IMR-90 (cell line): ENCODE results near the gene FAM163B. TPM values are rescaled to one million over a fixed set of nuclear protein-coding genes. Genes with fewer than 3 reads are reported as not detected.

ENCODE experiments used
- ATAC-seq: fragments of 200-7000 bp; cut with Tn5 transposase; 2 replicates; pipeline ENCODE4 v1.9.1; 2020; ENCODE audit warnings: low read depth, mild to moderate bottlenecking, moderate library complexity
- BruUV-seq: library from RNA; stranded (reverse); fragments of 400-500 nt; replicated peaks from 2 replicates; lab custom pipeline; 2021; lab: Mats Ljungman, UMichigan
- CTCF ChIA-PET: fragments of 300-600 bp; formaldehyde crosslinking; extraction: SDS; loops from one replicate; lab custom pipeline; 2021; ENCODE audit warnings: antibody characterized with exemption; lab: Yijun Ruan, JAX
- POLR2A ChIA-PET: fragments of 300-600 bp; sonication (Branson Sonifier 250); formaldehyde crosslinking; loops from one replicate; lab custom pipeline; 2022; ENCODE audit warnings: antibody characterized with exemption; ENCODE audit not compliant: unreplicated experiment; lab: Charles Lee
- DNase-seq: peaks from one replicate; pipeline ENCODE4 v3.0.0; 2013
- H2AFZ ChIP-seq: replicated peaks from 2 replicates; pipeline ENCODE3; 2013; ENCODE audit warnings: low read length, mild to moderate bottlenecking; ENCODE audit not compliant: poor library complexity
- H2AK5ac ChIP-seq: 2 replicates; pipeline ENCODE4 v1.6.1; 2013; ENCODE audit warnings: low read depth, low read length, inconsistent platforms
- H2AK9ac ChIP-seq: replicated peaks from 2 replicates; pipeline ENCODE3; 2013; ENCODE audit warnings: mild to moderate bottlenecking, low read depth, low read length, moderate library complexity; ENCODE audit not compliant: poor library complexity
- H2BK120ac ChIP-seq: 2 replicates; pipeline ENCODE4 v1.6.1; 2013; ENCODE audit warnings: low read depth, low read length, inconsistent platforms
- H2BK15ac ChIP-seq: 3 replicates; pipeline ENCODE4 v1.6.1; 2013; ENCODE audit warnings: low read depth, low read length, inconsistent platforms
- H2BK20ac ChIP-seq: 2 replicates; pipeline ENCODE4 v1.6.1; 2013; ENCODE audit warnings: low read depth, mild to moderate bottlenecking, inconsistent platforms, low read length, moderate library complexity
- H2BK5ac ChIP-seq: 2 replicates; pipeline ENCODE4 v1.6.1; 2013; ENCODE audit warnings: mild to moderate bottlenecking, low read depth, low read length, inconsistent platforms; ENCODE audit not compliant: poor library complexity, severe bottlenecking
- H3K14ac ChIP-seq: replicated peaks from 2 replicates; pipeline ENCODE4 v1.6.1; 2013; ENCODE audit warnings: low read depth, low read length, inconsistent platforms
- H3K18ac ChIP-seq: 2 replicates; pipeline ENCODE4 v1.6.1; 2013; ENCODE audit warnings: low read depth, low read length, control low read depth
- H3K23ac ChIP-seq: 2 replicates; pipeline ENCODE4 v1.6.1; 2013; ENCODE audit warnings: low read depth, low read length, inconsistent platforms
- H3K27ac ChIP-seq: 2 replicates; pipeline ENCODE4 v1.5.1; 2013; ENCODE audit warnings: mild to moderate bottlenecking, control low read depth, low read length; ENCODE audit not compliant: insufficient read depth
- H3K27me3 ChIP-seq: 2 replicates; pipeline ENCODE4 v1.6.1; 2013; ENCODE audit warnings: low read length; ENCODE audit not compliant: control insufficient read depth, insufficient read depth
- H3K36me3 ChIP-seq: 2 replicates; pipeline ENCODE4 v1.6.1; 2013; ENCODE audit warnings: low read length, mixed read lengths; ENCODE audit not compliant: control insufficient read depth, insufficient read depth
- H3K4ac ChIP-seq: 2 replicates; pipeline ENCODE4 v1.6.1; 2013; ENCODE audit warnings: low read depth, low read length, inconsistent platforms
- H3K4me1 ChIP-seq: 2 replicates; pipeline ENCODE4 v1.6.1; 2013; ENCODE audit warnings: low read length, mixed read lengths; ENCODE audit not compliant: control insufficient read depth, insufficient read depth
- H3K4me2 ChIP-seq: 2 replicates; pipeline ENCODE4 v1.6.1; 2013; ENCODE audit warnings: low read depth, mild to moderate bottlenecking, control low read depth, low read length, moderate library complexity
- H3K4me3 ChIP-seq: 2 replicates; pipeline ENCODE4 v1.5.1; 2013; ENCODE audit warnings: low read depth, mild to moderate bottlenecking, control low read depth, low read length, moderate library complexity; ENCODE audit not compliant: insufficient read depth
- H3K56ac ChIP-seq: 2 replicates; pipeline ENCODE4 v1.6.1; 2013; ENCODE audit warnings: low read length, inconsistent platforms; ENCODE audit not compliant: insufficient read depth; ENCODE audit errors: extremely low read depth
- H3K79me1 ChIP-seq, 2 experiments: 2 replicates each; pipeline ENCODE4 v1.6.1; 2013; ENCODE audit warnings: low read length in 2 of 2, inconsistent platforms in 1 of 2, low read depth in 1 of 2
- H3K9ac ChIP-seq: 2 replicates; pipeline ENCODE4 v1.6.1; 2013; ENCODE audit warnings: low read depth, low read length, control low read depth
- H3K9me1 ChIP-seq: 2 replicates; pipeline ENCODE4 v1.6.1; 2013; ENCODE audit warnings: low read length, inconsistent platforms; ENCODE audit not compliant: insufficient read depth
- H3K9me3 ChIP-seq: 2 replicates; pipeline ENCODE4 v1.6.1; 2013; ENCODE audit warnings: low read length; ENCODE audit not compliant: control insufficient read depth, insufficient read depth
- H4K20me1 ChIP-seq: 2 replicates; pipeline ENCODE4 v1.6.1; 2013; ENCODE audit warnings: low read length, inconsistent platforms; ENCODE audit not compliant: insufficient read depth
- H4K5ac ChIP-seq: 2 replicates; pipeline ENCODE4 v1.6.1; 2013; ENCODE audit warnings: mild to moderate bottlenecking, low read depth, low read length, control low read depth
- H4K8ac ChIP-seq, 2 experiments: 2 replicates each; pipeline ENCODE4 v1.6.1; 2013; ENCODE audit warnings: low read depth in 2 of 2, low read length in 2 of 2, control low read depth in 1 of 2, inconsistent platforms in 1 of 2
- H4K91ac ChIP-seq: 2 replicates; pipeline ENCODE4 v1.6.1; 2013; ENCODE audit warnings: low read depth, low read length, inconsistent platforms; ENCODE audit not compliant: insufficient read depth
- BHLHE40 ChIP-seq: fragments of 150-350 bp; IDR thresholded peaks from 2 replicates; pipeline ENCODE4 v1.6.1; 2016; ENCODE audit warnings: mild to moderate bottlenecking, low read depth, low read length
- CEBPB ChIP-seq: IDR thresholded peaks from 2 replicates; pipeline ENCODE4 v1.6.1; 2012; ENCODE audit warnings: low read depth, low read length, improper control_type of control experiment
- CHD1 ChIP-seq: IDR thresholded peaks from 2 replicates; pipeline ENCODE4 v1.6.1; 2012; ENCODE audit warnings: low read depth, low read length, improper control_type of control experiment
- FOS ChIP-seq: fragments of 150-350 bp; IDR thresholded peaks from 2 replicates; pipeline ENCODE4 v1.6.1; 2016; ENCODE audit warnings: low read depth, low read length
- MAZ ChIP-seq: IDR thresholded peaks from 2 replicates; pipeline ENCODE4 v1.6.1; 2012; ENCODE audit warnings: low read depth, mild to moderate bottlenecking, low read length, improper control_type of control experiment, moderate library complexity, borderline replicate concordance
- MXI1 ChIP-seq: IDR thresholded peaks from 2 replicates; pipeline ENCODE4 v1.6.1; 2012; ENCODE audit warnings: low read depth, mild to moderate bottlenecking, low read length, moderate library complexity, borderline replicate concordance
- NFE2L2 ChIP-seq: fragments of 150-350 bp; IDR thresholded peaks from 2 replicates; pipeline ENCODE4 v1.6.1; 2016; ENCODE audit warnings: low read depth, mild to moderate bottlenecking, low read length
- RAD21 ChIP-seq: IDR thresholded peaks from 2 replicates; pipeline ENCODE4 v1.6.1; 2012; ENCODE audit warnings: low read length, improper control_type of control experiment
- RCOR1 ChIP-seq: IDR thresholded peaks from 2 replicates; pipeline ENCODE4 v1.6.1; 2012; ENCODE audit warnings: mild to moderate bottlenecking, low read length, improper control_type of control experiment; ENCODE audit not compliant: insufficient replicate concordance
- RFX5 ChIP-seq: IDR thresholded peaks from 2 replicates; pipeline ENCODE4 v1.8.0; 2012; ENCODE audit warnings: low read depth, mild to moderate bottlenecking, low read length, moderate library complexity
- WGBS, 2 experiments: methylation state at CpG; one replicate each; pipeline versions ENCODE4 v1.1.5 to v1.1.7; 2013; ENCODE audit warnings: missing lambda C conversion rate in 2 of 2; ENCODE audit not compliant: insufficient read length in 1 of 2; ENCODE audit errors: extremely low coverage in 2 of 2; 5-methylcytosine and 5-hydroxymethylcytosine counted together
- dilution Hi-C: fragments of 300-500 bp; cut with HindIII; formaldehyde crosslinking; loops from one replicate; pipeline ENCODE4 v1.14.3; 2018; ENCODE audit warnings: low sequenced_read_pairs; ENCODE audit not compliant: unreplicated experiment
- in situ Hi-C: fragments of 300-500 bp; cut with MboI; formaldehyde crosslinking; loops from 3 replicates; pipeline ENCODE4 v1.14.3; 2019; ENCODE audit warnings: low sequenced_read_pairs, inconsistent platforms, mixed read lengths
- intact Hi-C: fragments of 100-400 bp; cut with micrococcal nuclease; formaldehyde crosslinking; loops from 2 replicates; pipeline ENCODE4 v1.10.0; 2022
- polyA plus RNA-seq, 3 experiments: library from polyadenylated mRNA; depleted of rRNA; stranded (reverse); fragments of >200 nt; gene quantifications; 2 replicates each; pipeline ENCODE4 v1.2.3, GENCODE V29; 2012; ENCODE audit warnings: low replicate concordance in 1 of 3
- total RNA-seq: library from RNA; depleted of rRNA; stranded (reverse); fragments of >200 nt; gene quantifications from 2 replicates; pipeline ENCODE4 v1.2.3, GENCODE V29; 2012
- TF ChIP-seq, protein P1 (sequence below): fragments of 150-350 bp; IDR thresholded peaks from 2 replicates; pipeline ENCODE4 v1.6.1; 2017; ENCODE audit warnings: mild to moderate bottlenecking, antibody characterized with exemption, low read length, low read depth

FAM163B gene
- total and polyA plus RNA-seq, 2 of the 4 experiments (the other 2 are of a cell fraction): not detected

DNA sequence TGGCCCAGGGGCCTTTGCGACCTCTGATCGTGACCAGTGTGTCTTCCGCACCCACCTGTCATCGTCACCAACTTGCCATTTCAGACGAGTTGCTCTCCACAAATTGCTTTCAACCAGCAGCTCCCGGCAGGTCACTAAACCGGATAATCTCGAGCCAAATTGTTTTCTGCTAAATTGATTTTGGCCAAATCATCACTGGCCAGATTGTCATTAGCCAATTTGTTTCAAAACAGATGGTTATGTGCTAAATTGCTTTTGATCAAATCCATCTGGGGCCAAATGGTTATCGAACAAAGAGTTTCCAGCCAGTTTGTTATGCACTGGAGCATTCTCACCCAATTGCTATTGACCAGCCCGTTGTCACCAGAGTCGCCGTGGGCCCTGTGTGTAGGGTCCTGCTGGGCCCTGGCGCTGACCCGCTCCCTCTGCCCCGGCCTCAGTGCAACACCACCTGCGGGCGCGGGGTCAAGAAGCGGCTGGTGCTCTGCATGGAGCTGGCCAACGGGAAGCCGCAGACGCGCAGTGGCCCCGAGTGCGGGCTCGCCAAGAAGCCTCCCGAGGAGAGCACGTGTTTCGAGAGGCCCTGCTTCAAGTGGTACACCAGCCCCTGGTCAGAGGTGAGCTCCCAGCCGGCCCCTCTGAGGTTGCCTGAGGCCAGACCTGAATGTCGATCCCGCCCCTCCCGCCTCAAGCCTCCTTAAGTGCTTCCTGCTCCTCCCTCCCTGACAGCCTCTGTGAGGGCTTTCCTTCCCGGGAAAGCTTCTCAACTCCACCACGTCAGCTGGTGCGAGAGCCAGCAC lies 39.1 kb downstream of the FAM163B start:
- Histone ChIP-seq H3K4me1 (no peaks in the 10 kb centered on the region), H3K79me1 (no peaks in the 10 kb centered on the region), H3K36me3 (no peaks in the 10 kb centered on the region), H4K91ac (no peak overlapping the region), H3K27ac (no peak overlapping the region), H3K9me3 (no peaks in the 10 kb centered on the region), H3K9me1 (no peaks in the 10 kb centered on the region), H2AK9ac (no peak overlapping the region), H3K18ac (no peak overlapping the region), H2BK15ac (no peak overlapping the region), H2BK120ac (no peak overlapping the region), H2AK5ac (no peak overlapping the region), H3K27me3 (peaks cover 46% of the 10 kb centered on the region), H3K23ac (no peak overlapping the region), H3K14ac (no peak overlapping the region), H3K9ac (no peak overlapping the region), H2AFZ (no peak overlapping the region), H4K5ac (no peak overlapping the region), H3K56ac (no peak overlapping the region), H3K4me2 (no peak overlapping the region), H4K20me1 (no peaks in the 10 kb centered on the region), H3K4me3 (no peak overlapping the region), H4K8ac (no peak overlapping the region), H2BK20ac (no peak overlapping the region), H3K4ac (no peak overlapping the region), H2BK5ac (no peak overlapping the region)
- in situ Hi-C loops (no loop called here), intact Hi-C loops (no loop called here), dilution Hi-C loops (no loop called here)
- POLR2A ChIA-PET: no interaction called here
- CTCF ChIA-PET: no interaction called here
- no TSS peak for BruUV-seq
- TF ChIP-seq FOS (no peak), RCOR1 (no peak), RAD21 (no peak), RFX5 (no peak), BHLHE40 (no peak), CHD1 (no peak), CEBPB (no peak), MAZ (no peak), NFE2L2 (no peak), MXI1 (no peak)
- TF ChIP-seq, protein P1, sequence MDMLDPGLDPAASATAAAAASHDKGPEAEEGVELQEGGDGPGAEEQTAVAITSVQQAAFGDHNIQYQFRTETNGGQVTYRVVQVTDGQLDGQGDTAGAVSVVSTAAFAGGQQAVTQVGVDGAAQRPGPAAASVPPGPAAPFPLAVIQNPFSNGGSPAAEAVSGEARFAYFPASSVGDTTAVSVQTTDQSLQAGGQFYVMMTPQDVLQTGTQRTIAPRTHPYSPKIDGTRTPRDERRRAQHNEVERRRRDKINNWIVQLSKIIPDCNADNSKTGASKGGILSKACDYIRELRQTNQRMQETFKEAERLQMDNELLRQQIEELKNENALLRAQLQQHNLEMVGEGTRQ: no peak
- no peak for DNase-seq
- ATAC-seq: no peak
- WGBS, 2 experiments: 58% methylated on average over 24 of the region's 36 CpGs; no CpG with 5 or more reads in 1 of the 2 experiments
